Neural progenitor cell (in vitro differentiated cells): Measurements from ENCODE around the gene GNAT1.

Source experiments
- CTCF ChIP-seq: fragments of 200-600 bp; sonication (generic); IDR thresholded peaks from 2 replicates; pipeline ENCODE4 v1.5.1; 2017; ENCODE audit warnings: antibody characterized with exemption, mild to moderate bottlenecking
- EZH2 ChIP-seq: fragments of 200-600 bp; sonication (generic); IDR thresholded peaks from 2 replicates; pipeline ENCODE4 v1.6.1; 2017; ENCODE audit warnings: antibody characterized with exemption, mild to moderate bottlenecking, moderate library complexity
- EZH2phosphoT487 ChIP-seq: fragments of 200-600 bp; sonication (generic); IDR thresholded peaks from 2 replicates; pipeline ENCODE4 v1.6.1; 2017; ENCODE audit warnings: antibody characterized with exemption

- TF ChIP-seq CTCF (no peak), EZH2 (no peak), EZH2phosphoT487 (no peak)
These were observed 8.8 kb upstream of the GNAT1 start for GRCh38 chr3:50182533-50183099.
